Effector memory CD4-positive, alpha-beta T cell (primary cell): ENCODE results near the gene CCNQ.

ENCODE experiments used
- DNase-seq, 3 donors: peaks; one replicate each; pipeline ENCODE4 v3.0.0-alpha.2; 2020
- H3K27ac ChIP-seq: 2 replicates; pipeline ENCODE4 v1.7.0; 2013; ENCODE audit warnings: mild to moderate bottlenecking, low read length, moderate library complexity; ENCODE audit not compliant: insufficient read depth, poor library complexity, severe bottlenecking
- H3K27me3 ChIP-seq: replicated peaks from 2 replicates; pipeline ENCODE4 v1.7.0; 2013; ENCODE audit warnings: mild to moderate bottlenecking, low read length; ENCODE audit not compliant: insufficient read depth, control insufficient read depth, poor library complexity, severe bottlenecking
- H3K36me3 ChIP-seq: 2 replicates; pipeline ENCODE4 v1.7.0; 2013; ENCODE audit warnings: mild to moderate bottlenecking, low read length, moderate library complexity; ENCODE audit not compliant: control insufficient read depth, insufficient read depth
- H3K4me1 ChIP-seq: 2 replicates; pipeline ENCODE4 v1.7.0; 2013; ENCODE audit warnings: low read length, mild to moderate bottlenecking; ENCODE audit not compliant: control insufficient read depth, insufficient read depth, poor library complexity, severe bottlenecking
- H3K4me3 ChIP-seq: 2 replicates; pipeline ENCODE4 v1.7.0; 2013; ENCODE audit warnings: low read length, low read depth, mild to moderate bottlenecking; ENCODE audit not compliant: insufficient read depth, poor library complexity, severe bottlenecking
- H3K9me3 ChIP-seq: 2 replicates; pipeline ENCODE4 v1.7.0; 2013; ENCODE audit warnings: mild to moderate bottlenecking, low read length, moderate library complexity; ENCODE audit not compliant: control insufficient read depth

CCNQ gene

GRCh38 chrX:153572601-153573000, 26.3 kb downstream of the CCNQ start:
- Histone ChIP-seq H3K27me3 (no peaks in the 10 kb centered on the region), H3K4me1 (no peaks in the 10 kb centered on the region), H3K9me3 (no peaks in the 10 kb centered on the region), H3K36me3 (no peaks in the 10 kb centered on the region), H3K27ac (no peak overlapping the region), H3K4me3 (no peak overlapping the region)
- DNase-seq, result no peak

GRCh38 chrX:153571534-153571908, 27.4 kb downstream of the CCNQ start:
- no peaks in the 10 kb centered on the region for H3K4me1 ChIP-seq
- DNase-seq, result no peak
- no peaks in the 10 kb centered on the region for H3K9me3 ChIP-seq
- no peak overlapping the region for H3K4me3 ChIP-seq
- no peaks in the 10 kb centered on the region for H3K27me3 ChIP-seq
- no peaks in the 10 kb centered on the region for H3K36me3 ChIP-seq
- no peak overlapping the region for H3K27ac ChIP-seq

GRCh38 chrX:153569475-153569874, 29.5 kb downstream of the CCNQ start:
- no peak overlapping the region for H3K4me3 ChIP-seq
- no peaks in the 10 kb centered on the region for H3K9me3 ChIP-seq
- H3K36me3 ChIP-seq, result no peaks in the 10 kb centered on the region
- H3K4me1 ChIP-seq, result no peaks in the 10 kb centered on the region
- H3K27me3 ChIP-seq, result no peaks in the 10 kb centered on the region
- DNase-seq, result no peak
- H3K27ac ChIP-seq, result no peak overlapping the region

GRCh38 chrX:153568451-153569011, 30.4 kb downstream of the CCNQ start:
- H3K9me3 ChIP-seq, result no peaks in the 10 kb centered on the region
- no peaks in the 10 kb centered on the region for H3K27me3 ChIP-seq
- H3K27ac ChIP-seq, result no peak overlapping the region
- no peak overlapping the region for H3K4me3 ChIP-seq
- no peaks in the 10 kb centered on the region for H3K4me1 ChIP-seq
- DNase-seq, result no peak
- no peaks in the 10 kb centered on the region for H3K36me3 ChIP-seq

GRCh38 chrX:153565996-153566580, 32.9 kb downstream of the CCNQ start:
- Histone ChIP-seq H3K4me1 (no peaks in the 10 kb centered on the region), H3K27ac (no peak overlapping the region), H3K9me3 (no peaks in the 10 kb centered on the region), H3K36me3 (no peaks in the 10 kb centered on the region), H3K27me3 (no peaks in the 10 kb centered on the region), H3K4me3 (no peak overlapping the region)
- DNase-seq, result no peak

GRCh38 chrX:153564047-153564606, 34.8 kb downstream of the CCNQ start:
- no peak overlapping the region for H3K4me3 ChIP-seq
- H3K27me3 ChIP-seq, result no peaks in the 10 kb centered on the region
- no peaks in the 10 kb centered on the region for H3K36me3 ChIP-seq
- no peak overlapping the region for H3K27ac ChIP-seq
- DNase-seq, result no peak
- H3K9me3 ChIP-seq, result no peaks in the 10 kb centered on the region
- no peaks in the 10 kb centered on the region for H3K4me1 ChIP-seq

- no peaks in the 10 kb centered on the region for H3K4me1 ChIP-seq
- H3K9me3 ChIP-seq, result no peaks in the 10 kb centered on the region
- no peaks in the 10 kb centered on the region for H3K27me3 ChIP-seq
- no peak overlapping the region for H3K4me3 ChIP-seq
- no peaks in the 10 kb centered on the region for H3K36me3 ChIP-seq
- no peak overlapping the region for H3K27ac ChIP-seq
- DNase-seq, result no peak
Observed at GRCh38 chrX:153562546-153562945, 36.4 kb downstream of the CCNQ start.

GRCh38 chrX:153561337-153561736, 37.6 kb downstream of the CCNQ start:
- Histone ChIP-seq H3K4me3 (no peak overlapping the region), H3K27me3 (no peaks in the 10 kb centered on the region)
- no peak for DNase-seq

GRCh38 chrX:153560466-153560865, 38.5 kb downstream of the CCNQ start:
- Histone ChIP-seq H3K9me3 (no peaks in the 10 kb centered on the region), H3K4me3 (no peak overlapping the region), H3K4me1 (no peaks in the 10 kb centered on the region), H3K27ac (no peak overlapping the region), H3K27me3 (no peaks in the 10 kb centered on the region), H3K36me3 (no peaks in the 10 kb centered on the region)
- no peak for DNase-seq

More at GRCh38 chrX:153561337-153561736, 37.6 kb downstream of the CCNQ start:
- H3K27ac ChIP-seq, result no peak overlapping the region
- H3K4me1 ChIP-seq, result no peaks in the 10 kb centered on the region
- H3K36me3 ChIP-seq, result no peaks in the 10 kb centered on the region
- H3K9me3 ChIP-seq, result no peaks in the 10 kb centered on the region

GRCh38 chrX:153560000-153560399, 38.9 kb downstream of the CCNQ start:
- Histone ChIP-seq H3K27me3 (no peaks in the 10 kb centered on the region), H3K27ac (no peak overlapping the region), H3K36me3 (no peaks in the 10 kb centered on the region), H3K4me3 (no peak overlapping the region), H3K9me3 (no peaks in the 10 kb centered on the region), H3K4me1 (no peaks in the 10 kb centered on the region)
- no peak for DNase-seq
